22Rv1 (cell line): ENCODE results near the gene KRTAP19-7.

Source experiments
- ZFX ChIP-seq: fragments of 450-650 bp; IDR thresholded peaks from 2 replicates; pipeline ENCODE4 v1.6.1; 2017; ENCODE audit warnings: antibody characterized with exemption, borderline replicate concordance
- TF ChIP-seq, protein P1 (sequence below): fragments of 450-650 bp; IDR thresholded peaks from 2 replicates; pipeline ENCODE4 v1.5.1; 2017; ENCODE audit warnings: mild to moderate bottlenecking

DNA sequence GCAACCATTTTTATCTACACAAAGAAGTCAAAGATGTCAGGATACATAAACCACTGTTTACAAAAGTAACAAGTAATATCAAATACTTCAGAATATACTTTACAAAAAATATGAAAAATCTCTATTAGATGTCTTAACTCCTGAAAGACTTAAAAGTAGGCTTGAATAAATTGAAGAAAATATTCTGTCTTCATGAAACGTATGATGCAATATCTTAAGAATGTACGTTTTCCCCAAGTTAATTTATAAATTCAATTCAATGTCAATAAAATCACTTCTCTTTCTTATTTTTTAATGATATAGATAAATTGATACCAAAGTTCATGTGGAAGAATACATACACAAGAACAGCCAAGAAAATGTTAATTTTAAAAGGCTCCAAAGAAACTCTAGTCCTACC, 6.0 kb downstream of the KRTAP19-7 start:
- TF ChIP-seq, protein P1, sequence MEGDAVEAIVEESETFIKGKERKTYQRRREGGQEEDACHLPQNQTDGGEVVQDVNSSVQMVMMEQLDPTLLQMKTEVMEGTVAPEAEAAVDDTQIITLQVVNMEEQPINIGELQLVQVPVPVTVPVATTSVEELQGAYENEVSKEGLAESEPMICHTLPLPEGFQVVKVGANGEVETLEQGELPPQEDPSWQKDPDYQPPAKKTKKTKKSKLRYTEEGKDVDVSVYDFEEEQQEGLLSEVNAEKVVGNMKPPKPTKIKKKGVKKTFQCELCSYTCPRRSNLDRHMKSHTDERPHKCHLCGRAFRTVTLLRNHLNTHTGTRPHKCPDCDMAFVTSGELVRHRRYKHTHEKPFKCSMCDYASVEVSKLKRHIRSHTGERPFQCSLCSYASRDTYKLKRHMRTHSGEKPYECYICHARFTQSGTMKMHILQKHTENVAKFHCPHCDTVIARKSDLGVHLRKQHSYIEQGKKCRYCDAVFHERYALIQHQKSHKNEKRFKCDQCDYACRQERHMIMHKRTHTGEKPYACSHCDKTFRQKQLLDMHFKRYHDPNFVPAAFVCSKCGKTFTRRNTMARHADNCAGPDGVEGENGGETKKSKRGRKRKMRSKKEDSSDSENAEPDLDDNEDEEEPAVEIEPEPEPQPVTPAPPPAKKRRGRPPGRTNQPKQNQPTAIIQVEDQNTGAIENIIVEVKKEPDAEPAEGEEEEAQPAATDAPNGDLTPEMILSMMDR = no peak
- TF ChIP-seq ZFX = no peak
